Bronchial epithelial cell (primary cell): ENCODE results near the gene PRAMEF12. TPM values are rescaled to one million over a fixed set of nuclear protein-coding genes. Genes with fewer than 3 reads are reported as not detected.

Experiments
- DNase-seq: peaks from one replicate; pipeline ENCODE4 v3.0.0-alpha.2; 2010; ENCODE audit warnings: low read depth
- FAIRE-seq: peaks from 2 replicates; lab custom pipeline; 2011; peaks lifted over from hg19 to GRCh38; lab: Jason Lieb, UNC
- H3K27me3 ChIP-seq: 2 replicates; pipeline ENCODE4 v1.5.1; 2011; ENCODE audit warnings: low read length; ENCODE audit not compliant: control insufficient read depth, insufficient read depth
- H3K36me3 ChIP-seq: 2 replicates; pipeline ENCODE4 v1.5.1; 2011; ENCODE audit warnings: low read length; ENCODE audit not compliant: control insufficient read depth, insufficient read depth
- H3K4me3 ChIP-seq: 2 replicates; pipeline ENCODE4 v1.5.1; 2011; ENCODE audit warnings: mild to moderate bottlenecking, low read depth, low read length, control low read depth
- total RNA-seq: library from RNA; depleted of rRNA; stranded (reverse); fragments of >200 nt; gene quantifications from 2 replicates; pipeline ENCODE4 v1.2.1, GENCODE V29; 2014
- TF ChIP-seq, protein P1 (sequence below): IDR thresholded peaks from 2 replicates; pipeline ENCODE4 v1.5.1; 2011; ENCODE audit warnings: mild to moderate bottlenecking, moderate library complexity, low read length, control low read depth, inconsistent platforms; ENCODE audit not compliant: insufficient read depth, severe bottlenecking

Gene PRAMEF12
- total RNA-seq, 1 donor from 2014 or later: not detected

DNA sequence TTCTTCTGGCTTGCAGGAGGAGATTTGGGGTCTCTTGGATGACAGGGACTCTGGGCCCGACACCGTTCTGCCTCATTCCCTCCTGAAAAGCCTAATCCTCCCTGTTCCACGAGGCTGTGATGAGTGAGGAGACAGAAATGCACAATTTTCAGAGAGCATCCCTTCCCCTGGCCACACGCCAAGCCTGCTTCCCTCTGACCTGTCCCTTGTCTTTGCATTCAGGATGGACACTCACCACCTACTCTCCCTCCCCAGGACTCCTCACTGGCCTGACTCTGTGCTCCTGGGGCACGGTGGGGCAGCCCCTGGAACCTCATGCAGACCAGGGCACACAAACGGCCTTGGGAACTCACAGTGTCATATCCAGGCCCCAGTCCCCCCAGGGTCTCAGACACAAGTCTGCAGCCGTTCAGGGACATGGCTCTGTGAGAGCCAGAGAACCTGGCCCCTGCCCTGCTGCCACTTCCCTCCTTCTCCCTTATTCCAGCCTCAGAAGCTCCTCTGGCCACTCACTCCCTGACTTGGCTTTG is 3.5 kb upstream of the PRAMEF12 start:
- Histone ChIP-seq H3K4me3 (no peak overlapping the region), H3K27me3 (no peaks in the 10 kb centered on the region), H3K36me3 (no peaks in the 10 kb centered on the region)
- TF ChIP-seq, protein P1, sequence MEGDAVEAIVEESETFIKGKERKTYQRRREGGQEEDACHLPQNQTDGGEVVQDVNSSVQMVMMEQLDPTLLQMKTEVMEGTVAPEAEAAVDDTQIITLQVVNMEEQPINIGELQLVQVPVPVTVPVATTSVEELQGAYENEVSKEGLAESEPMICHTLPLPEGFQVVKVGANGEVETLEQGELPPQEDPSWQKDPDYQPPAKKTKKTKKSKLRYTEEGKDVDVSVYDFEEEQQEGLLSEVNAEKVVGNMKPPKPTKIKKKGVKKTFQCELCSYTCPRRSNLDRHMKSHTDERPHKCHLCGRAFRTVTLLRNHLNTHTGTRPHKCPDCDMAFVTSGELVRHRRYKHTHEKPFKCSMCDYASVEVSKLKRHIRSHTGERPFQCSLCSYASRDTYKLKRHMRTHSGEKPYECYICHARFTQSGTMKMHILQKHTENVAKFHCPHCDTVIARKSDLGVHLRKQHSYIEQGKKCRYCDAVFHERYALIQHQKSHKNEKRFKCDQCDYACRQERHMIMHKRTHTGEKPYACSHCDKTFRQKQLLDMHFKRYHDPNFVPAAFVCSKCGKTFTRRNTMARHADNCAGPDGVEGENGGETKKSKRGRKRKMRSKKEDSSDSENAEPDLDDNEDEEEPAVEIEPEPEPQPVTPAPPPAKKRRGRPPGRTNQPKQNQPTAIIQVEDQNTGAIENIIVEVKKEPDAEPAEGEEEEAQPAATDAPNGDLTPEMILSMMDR: no peak
- FAIRE-seq (no peak), DNase-seq (no peak)

DNA sequence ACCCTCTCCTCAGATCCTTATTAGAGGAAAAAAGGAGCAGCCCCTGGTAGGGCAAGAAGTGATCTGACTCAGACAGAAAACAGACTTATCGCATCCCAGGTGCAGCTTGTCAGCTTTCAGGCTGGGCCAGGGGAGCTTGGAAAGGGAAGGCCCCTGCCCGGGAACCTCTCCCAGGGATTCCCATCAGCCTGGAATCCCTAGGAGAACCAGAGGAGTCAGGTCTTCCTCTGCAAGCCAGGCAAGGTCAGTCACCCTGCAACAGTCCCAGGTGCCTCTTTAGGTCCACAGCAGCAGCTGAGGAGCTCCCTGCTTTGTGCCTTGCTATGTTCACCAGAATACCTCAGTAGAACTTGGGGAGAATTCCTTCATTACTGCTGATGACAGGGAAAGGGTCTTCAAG is 2.9 kb upstream of the PRAMEF12 start:
- H3K27me3 ChIP-seq: no peaks in the 10 kb centered on the region
- FAIRE-seq (no peak), DNase-seq (no peak)
- H3K36me3 ChIP-seq: no peaks in the 10 kb centered on the region
- TF ChIP-seq, protein P1: no peak
- H3K4me3 ChIP-seq: no peak overlapping the region

DNA sequence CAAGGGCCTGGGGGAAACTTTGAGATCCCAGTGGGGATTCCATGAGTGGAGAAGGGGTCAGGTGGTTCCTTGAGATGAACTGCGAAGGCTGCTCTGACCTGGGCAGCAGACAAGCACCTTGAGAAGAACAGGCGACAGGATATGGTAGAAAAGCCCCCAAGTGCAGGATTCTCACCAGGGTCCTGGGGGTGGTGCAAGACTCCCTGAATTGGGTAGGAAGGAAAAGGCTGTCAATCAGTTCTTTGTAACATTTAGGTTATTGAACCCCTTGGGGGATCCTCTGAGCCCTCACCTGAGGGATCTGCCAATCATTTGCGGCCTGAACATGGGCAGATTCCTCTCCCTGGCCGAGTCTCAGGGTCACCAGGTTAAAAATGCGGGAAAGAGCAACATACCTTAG is 2.4 kb upstream of the PRAMEF12 start:
- DNase-seq (no peak), FAIRE-seq (no peak)
- Histone ChIP-seq H3K36me3 (no peaks in the 10 kb centered on the region), H3K27me3 (no peaks in the 10 kb centered on the region), H3K4me3 (no peak overlapping the region)
- TF ChIP-seq, protein P1: no peak

DNA sequence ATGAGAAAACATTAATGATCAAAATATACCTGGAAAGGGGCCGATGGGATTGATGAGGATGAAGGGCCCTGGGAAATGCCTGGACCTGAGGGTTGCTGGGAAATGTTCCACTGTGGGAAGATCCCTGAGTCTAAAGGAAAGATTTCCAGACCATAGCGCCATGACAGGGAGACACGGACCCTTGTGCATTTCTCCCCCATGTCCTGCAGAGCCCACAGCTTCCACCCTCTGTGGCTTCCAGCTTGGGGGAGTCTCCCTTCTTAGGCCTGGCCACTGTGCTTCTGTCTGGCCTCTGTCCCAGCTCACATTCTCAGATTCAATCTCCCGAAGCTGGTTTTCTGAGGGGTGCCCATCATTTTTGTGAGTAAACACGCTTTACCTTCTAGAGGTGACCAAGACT is 1.0 kb upstream of the PRAMEF12 start:
- no peaks in the 10 kb centered on the region for H3K36me3 ChIP-seq
- H3K4me3 ChIP-seq: no peak overlapping the region
- no peak for DNase-seq
- TF ChIP-seq, protein P1: no peak
- no peak for FAIRE-seq
- no peaks in the 10 kb centered on the region for H3K27me3 ChIP-seq

DNA sequence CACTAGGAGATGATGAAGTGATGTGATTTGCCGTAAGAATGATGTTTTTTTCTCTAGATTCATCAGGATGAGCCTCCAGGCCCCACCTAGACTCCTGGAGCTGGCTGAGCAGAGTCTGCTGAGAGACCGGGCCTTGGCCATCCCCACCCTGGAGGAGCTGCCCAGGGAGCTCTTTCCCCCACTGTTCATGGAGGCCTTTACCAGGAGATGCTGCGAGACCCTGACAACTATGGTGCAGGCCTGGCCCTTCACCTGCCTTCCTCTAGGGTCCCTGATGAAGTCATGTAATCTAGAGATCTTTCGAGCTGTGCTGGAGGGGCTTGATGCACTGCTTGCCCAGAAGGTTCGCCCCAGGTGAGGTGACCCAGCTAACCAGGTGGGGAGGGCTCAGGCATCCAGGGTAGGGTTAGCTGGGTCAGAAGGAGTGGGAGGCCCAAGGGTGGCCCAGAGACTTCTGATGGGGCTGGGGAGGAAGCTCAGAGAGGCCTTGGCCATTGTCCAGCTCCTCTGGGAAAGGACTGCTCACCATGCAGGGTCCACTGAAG is 1.3 kb downstream of the PRAMEF12 start:
- TF ChIP-seq, protein P1: no peak
- no peak overlapping the region for H3K4me3 ChIP-seq
- FAIRE-seq: no peak
- DNase-seq: no peak
- H3K27me3 ChIP-seq: no peaks in the 10 kb centered on the region
- H3K36me3 ChIP-seq: no peaks in the 10 kb centered on the region

DNA sequence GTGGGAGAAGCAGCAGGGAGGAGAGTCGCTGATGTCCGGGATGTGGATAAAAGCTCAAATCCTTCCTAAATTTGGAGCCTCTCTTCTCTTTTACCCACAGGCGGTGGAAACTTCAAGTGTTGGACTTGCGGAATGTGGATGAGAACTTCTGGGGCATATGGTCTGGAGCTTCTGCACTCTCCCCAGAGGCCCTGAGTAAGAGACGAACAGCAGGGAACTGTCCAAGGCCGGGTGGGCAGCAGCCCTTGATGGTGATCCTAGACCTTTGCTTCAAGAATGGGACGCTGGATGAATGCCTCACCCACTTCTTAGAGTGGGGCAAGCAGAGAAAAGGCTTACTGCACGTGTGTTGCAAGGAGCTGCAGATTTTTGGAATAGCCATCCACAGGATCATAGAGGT is 1.9 kb downstream of the PRAMEF12 start:
- TF ChIP-seq, protein P1: no peak
- Histone ChIP-seq H3K36me3 (no peaks in the 10 kb centered on the region), H3K4me3 (no peak overlapping the region), H3K27me3 (no peaks in the 10 kb centered on the region)
- FAIRE-seq: no peak
- no peak for DNase-seq
